Measurements from ENCODE around the gene TSPAN5.

The TSPAN5 gene

GRCh38 chr4:98614662-98615061 is 43.7 kb downstream of the TSPAN5 start:
- DNase-seq = no peak

GRCh38 chr4:98614094-98614493 is 44.3 kb downstream of the TSPAN5 start:
- no peak for DNase-seq

- DNase-seq = no peak
Measured at GRCh38 chr4:98613453-98614075, 44.8 kb downstream of the TSPAN5 start.

GRCh38 chr4:98612318-98613250 is 45.8 kb downstream of the TSPAN5 start:
- no peak for DNase-seq

GRCh38 chr4:98611677-98612317 is 46.6 kb downstream of the TSPAN5 start:
- DNase-seq = no peak

GRCh38 chr4:98610926-98611676 is 47.3 kb downstream of the TSPAN5 start:
- no peak for DNase-seq

GRCh38 chr4:98610431-98610830 is 48.0 kb downstream of the TSPAN5 start:
- no peak for DNase-seq

- no peak for DNase-seq
Measured at GRCh38 chr4:98609934-98610333, 48.5 kb downstream of the TSPAN5 start.

GRCh38 chr4:98608356-98608755 is 50.1 kb downstream of the TSPAN5 start:
- DNase-seq = no peak

GRCh38 chr4:98606894-98607293 is 51.5 kb downstream of the TSPAN5 start:
- no peak for DNase-seq

- no peak for DNase-seq
Measured at GRCh38 chr4:98605216-98605615, 53.2 kb downstream of the TSPAN5 start.

- no peak for DNase-seq
Measured at GRCh38 chr4:98604723-98605122, 53.7 kb downstream of the TSPAN5 start.

GRCh38 chr4:98603683-98604521 is 54.5 kb downstream of the TSPAN5 start:
- no peak for DNase-seq

GRCh38 chr4:98602270-98602669 is 56.1 kb downstream of the TSPAN5 start:
- no peak for DNase-seq

GRCh38 chr4:98601708-98602107 is 56.7 kb downstream of the TSPAN5 start:
- DNase-seq = no peak

GRCh38 chr4:98599617-98600205 is 58.7 kb downstream of the TSPAN5 start:
- DNase-seq = no peak

- DNase-seq = no peak
Measured at GRCh38 chr4:98586962-98587354, 71.5 kb downstream of the TSPAN5 start.

GRCh38 chr4:98586291-98586961 is 72.0 kb downstream of the TSPAN5 start:
- no peak for DNase-seq

- no peak for DNase-seq
Measured at GRCh38 chr4:98585596-98585995, 72.8 kb downstream of the TSPAN5 start.

- DNase-seq = no peak
Measured at GRCh38 chr4:98584265-98584664, 74.1 kb downstream of the TSPAN5 start.

- no peak for DNase-seq
Measured at GRCh38 chr4:98583265-98583664, 75.1 kb downstream of the TSPAN5 start.

Measured in SHP77 (cell line).